Activated CD4-positive, alpha-beta T cell treated with anti-CD3 and anti-CD28 coated beads, Interleukin-10, Interleukin-2, amounts not matched to agents 100 ng/mL and 50 ng/mL, durations not matched to agents 16 hours and 8 hours (primary cell): ENCODE data around the gene VAPA.

Experiments
- DNase-seq: peaks from one replicate; pipeline ENCODE4 v3.0.0-alpha.2; 2020

VAPA gene

DNA sequence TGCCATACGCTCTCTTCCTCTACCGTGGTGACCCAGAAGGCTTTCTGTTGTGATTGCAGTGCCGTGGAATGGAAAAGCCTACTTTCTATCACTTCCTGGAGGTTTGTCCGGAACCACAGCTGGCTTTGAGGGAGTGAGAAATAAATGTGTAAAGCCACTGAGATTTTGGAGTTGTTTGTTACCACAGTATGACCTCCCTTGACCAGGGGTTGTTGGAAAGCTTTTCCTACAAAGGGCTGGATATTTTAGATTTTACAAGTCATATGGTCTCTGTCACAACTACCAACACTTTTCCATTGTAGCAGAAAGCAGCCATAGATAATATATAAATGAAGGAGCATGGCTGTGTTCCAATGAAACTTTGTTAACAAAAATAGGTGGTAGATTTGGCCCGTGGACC is 70.3 kb downstream of the VAPA start:
- no peak for DNase-seq

- no peak for DNase-seq
Measured at GRCh38 chr18:9985641-9986040, 71.8 kb downstream of the VAPA start.

DNA sequence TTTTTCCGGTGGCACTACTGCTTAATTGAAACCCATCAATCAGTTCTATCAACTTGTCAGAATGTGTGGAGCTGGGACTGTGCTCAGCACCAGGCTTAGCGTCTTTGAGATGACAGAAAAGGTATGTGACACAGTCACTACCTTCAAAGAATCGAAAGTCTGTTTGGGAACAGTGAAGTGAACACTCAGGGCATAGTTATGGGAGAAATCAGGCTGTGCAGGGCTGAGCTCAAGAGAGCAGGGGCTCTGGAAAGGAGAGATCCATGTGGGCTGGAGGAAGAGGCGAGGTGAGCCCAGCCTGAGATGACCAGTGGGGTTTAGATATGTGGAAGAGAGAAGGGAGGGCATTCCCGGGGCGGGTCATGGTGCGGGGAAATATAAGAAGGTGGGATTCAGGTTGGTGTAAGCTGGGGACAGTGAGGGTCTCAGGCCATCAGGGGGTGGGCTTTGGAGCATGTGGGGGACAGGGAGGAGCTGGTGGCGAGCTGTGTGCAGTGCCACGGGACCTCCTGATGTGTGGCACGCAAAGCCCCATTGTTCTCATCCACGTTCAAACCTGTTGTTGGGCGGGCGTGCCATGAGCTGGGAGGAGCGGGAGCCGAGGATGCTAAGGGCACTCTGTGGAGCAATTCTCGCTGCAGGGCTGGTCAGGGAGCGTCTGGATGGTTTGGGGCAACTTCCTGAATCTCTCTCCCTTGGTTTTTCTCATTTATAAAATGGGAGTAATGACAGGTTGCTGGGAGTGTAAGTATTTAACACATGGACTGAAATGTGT is 72.5 kb downstream of the VAPA start:
- no peak for DNase-seq

- DNase-seq = no peak
Measured at GRCh38 chr18:9987345-9987744, 73.5 kb downstream of the VAPA start.

DNA sequence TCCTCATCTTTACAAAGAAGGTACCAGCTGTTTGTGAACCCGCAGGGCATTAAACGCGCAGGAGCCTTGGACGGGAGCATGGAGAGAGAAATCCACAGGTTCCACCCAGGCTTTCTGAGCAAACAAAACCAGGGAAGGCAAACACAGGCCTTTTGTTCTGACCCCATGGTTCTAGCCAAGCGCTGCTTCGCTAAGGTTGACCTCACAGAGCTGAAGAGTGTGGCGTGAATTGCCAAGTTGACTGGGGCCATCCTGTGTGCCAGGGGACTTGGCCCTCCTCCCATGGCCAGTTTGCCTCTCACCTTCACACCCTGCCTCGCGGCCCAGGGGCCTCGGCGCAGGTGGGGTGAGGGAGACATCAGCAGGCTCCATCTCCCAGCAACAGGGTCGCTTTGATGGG is 74.1 kb downstream of the VAPA start:
- no peak for DNase-seq

GRCh38 chr18:9988665-9989064 is 74.8 kb downstream of the VAPA start:
- DNase-seq = no peak

GRCh38 chr18:9989481-9989880 is 75.7 kb downstream of the VAPA start:
- DNase-seq = no peak

- no peak for DNase-seq
Measured at GRCh38 chr18:9991011-9992000, 77.5 kb downstream of the VAPA start.

DNA sequence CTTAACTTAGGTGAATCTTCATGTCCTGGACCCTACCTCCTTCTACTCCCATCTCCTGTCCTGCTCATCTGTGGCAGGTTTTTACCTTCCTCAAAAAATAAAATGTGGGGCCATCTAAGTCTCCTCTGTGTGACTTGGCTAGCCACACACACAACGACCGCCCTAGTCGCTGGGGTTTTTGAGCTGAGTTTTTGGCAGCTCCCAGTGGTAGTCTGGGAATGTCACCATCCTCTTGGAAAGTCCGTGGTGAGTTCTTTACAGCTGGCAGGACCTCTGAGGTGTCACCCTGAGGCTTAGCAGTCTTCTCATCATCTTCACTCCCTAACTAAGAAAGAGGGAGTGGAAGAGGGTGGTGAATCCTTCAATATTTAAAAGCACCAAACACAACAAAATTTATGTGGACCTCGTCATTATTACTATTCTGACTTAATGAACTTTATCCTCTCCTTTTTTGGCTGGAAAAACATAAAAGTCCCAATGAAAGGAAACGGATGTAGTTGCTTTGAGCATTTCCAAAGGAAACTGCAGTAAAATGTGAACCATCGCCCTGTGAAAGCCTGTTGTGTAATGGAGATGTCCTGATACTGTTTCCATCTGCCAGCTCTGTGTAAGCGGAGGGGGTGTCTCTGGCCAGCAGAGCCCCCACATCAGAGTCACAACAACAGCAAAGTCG is 78.6 kb downstream of the VAPA start:
- no peak for DNase-seq

- DNase-seq = no peak
Measured at GRCh38 chr18:9992973-9993520, 79.2 kb downstream of the VAPA start.

DNA sequence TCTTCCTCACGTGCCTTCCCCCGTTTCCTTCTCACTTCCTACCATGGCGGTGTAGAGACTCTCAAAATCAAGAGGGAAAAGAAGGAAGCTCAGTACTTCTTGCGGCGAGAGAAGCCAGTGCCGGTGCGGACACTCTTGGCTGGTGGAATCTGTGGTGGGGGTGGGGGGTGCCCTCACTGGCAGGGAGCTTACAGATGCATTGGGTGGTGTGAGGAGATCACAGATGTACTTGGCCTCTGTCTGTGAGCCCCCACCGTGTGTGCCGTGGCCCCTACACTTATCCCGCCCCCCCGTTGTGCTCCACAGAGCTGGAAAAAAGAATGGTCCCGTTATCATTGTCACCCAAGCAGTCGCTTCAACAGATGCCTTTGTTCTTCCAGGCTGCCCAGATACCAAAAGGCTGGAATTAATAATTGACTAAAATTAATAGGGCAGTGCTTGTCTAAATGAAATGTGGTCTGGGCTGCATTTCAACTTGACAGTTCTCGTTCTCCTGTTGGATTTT is 79.8 kb downstream of the VAPA start:
- DNase-seq = no peak

GRCh38 chr18:9994026-9994570 is 80.3 kb downstream of the VAPA start:
- DNase-seq = no peak

DNA sequence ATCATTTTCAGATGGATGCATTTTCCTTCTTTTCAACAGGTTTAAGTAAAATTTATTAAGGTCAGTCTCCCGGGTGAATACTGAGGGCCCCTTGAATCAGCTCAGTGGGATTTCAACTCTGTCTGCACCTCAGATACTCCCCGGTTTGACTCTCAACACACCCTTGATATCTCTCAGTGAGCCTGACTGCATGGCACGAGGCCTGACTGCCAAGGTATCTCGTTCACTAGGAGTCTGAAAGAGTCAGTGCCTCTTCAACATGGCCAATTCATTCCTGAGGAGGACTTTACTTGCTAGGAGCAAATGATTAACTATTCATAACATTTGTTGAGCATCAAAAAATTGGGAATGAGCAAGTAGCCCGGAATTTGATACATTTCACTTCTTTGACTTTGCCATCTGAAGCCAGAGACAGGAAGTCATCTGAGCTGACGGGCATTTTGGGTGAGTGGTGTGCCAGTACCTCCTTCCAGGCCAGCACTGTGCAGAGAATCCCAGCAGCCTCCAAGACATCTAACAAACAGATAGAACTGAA is 81.0 kb downstream of the VAPA start:
- no peak for DNase-seq

GRCh38 chr18:9995631-9996030 is 81.8 kb downstream of the VAPA start:
- DNase-seq = no peak

- no peak for DNase-seq
Measured at GRCh38 chr18:9996094-9996493, 82.3 kb downstream of the VAPA start.

GRCh38 chr18:9997711-9998110 is 83.9 kb downstream of the VAPA start:
- DNase-seq = no peak

DNA sequence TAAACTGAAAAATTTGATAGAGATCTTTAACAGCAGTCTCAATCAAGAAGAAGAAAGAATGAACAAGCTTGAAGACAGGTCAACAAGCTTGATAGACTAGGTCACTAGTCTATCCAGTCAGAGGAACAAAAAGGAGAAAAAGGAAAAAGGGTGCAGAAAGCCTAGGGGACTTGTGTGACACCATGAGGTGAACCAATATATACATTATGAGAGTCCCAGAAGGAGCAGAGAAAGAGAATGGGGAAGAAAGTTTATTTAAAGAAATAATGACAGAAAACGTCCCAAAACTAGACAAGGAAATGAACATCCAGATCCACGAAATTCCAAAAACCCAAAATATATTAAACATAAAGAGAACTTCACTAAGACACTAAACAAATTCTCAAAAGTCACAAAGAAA is 84.5 kb downstream of the VAPA start:
- DNase-seq = no peak

DNA sequence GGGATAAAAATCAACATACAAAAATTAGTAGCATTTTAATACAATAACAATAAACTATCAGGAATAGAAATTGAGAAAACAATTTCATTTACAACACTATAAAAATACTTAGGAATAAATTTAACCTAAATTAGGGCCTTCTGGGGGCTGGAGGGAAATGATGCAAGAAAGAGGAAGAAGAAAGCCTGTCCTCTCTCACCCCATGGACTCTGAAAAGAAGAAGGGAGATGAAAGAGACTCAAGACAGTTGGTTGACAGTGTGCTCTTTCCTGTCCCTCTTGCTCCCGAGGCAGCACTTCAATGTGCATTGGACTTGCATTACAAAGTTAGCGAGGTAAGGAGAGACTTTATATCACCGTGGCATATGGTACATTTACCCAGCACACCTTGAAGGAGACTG is 88.5 kb downstream of the VAPA start:
- no peak for DNase-seq

- DNase-seq = no peak
Measured at GRCh38 chr18:10003281-10003680, 89.5 kb downstream of the VAPA start.

GRCh38 chr18:10003866-10004265 is 90.0 kb downstream of the VAPA start:
- DNase-seq = no peak

- no peak for DNase-seq
Measured at GRCh38 chr18:10006311-10006893, 92.6 kb downstream of the VAPA start.
